ENCODE data around the gene FAH. TPM values are rescaled to one million over a fixed set of nuclear protein-coding genes. Genes with fewer than 3 reads are reported as not detected.

FAH gene
- total RNA-seq, 2 donors from 2014 or later: 11.9 to 14.2 TPM

DNA sequence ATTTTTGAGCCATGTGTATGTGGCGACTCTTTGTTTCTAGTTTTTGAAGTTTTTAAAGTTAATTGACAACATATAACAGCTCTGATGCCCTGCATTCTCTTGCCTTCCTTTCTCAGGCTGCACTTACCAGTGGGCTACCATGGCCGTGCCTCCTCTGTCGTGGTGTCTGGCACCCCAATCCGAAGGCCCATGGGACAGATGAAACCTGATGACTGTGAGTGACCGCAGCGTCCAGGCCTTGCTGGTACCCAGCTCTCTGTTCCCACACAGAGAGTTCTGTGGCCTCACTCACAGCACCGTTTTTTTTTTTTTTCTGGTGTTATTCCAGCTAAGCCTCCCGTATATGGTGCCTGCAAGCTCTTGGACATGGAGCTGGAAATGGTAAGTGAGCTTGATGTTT is 15.1 kb downstream of the FAH start:
- H3K9me3 Mint-ChIP-seq: peaks cover 2% of the 10 kb centered on the region
- H3K4me3 ChIP-seq (ENCODE audit: low read length): no peak overlapping the region
- no peaks in the 10 kb centered on the region for H3K9me3 ChIP-seq (ENCODE audit: control insufficient read depth, low read length)
- no peak overlapping the region for H3K27ac ChIP-seq (ENCODE audit: low read depth, low read length)
- peaks cover 24% of the 10 kb centered on the region for H3K36me3 Mint-ChIP-seq (ENCODE audit: low read depth)
- TF ChIP-seq CTCF (conservative IDR thresholded peaks at IDR 0.05): no peak
- no peaks in the 10 kb centered on the region for H3K27me3 Mint-ChIP-seq (ENCODE audit: insufficient read depth)
- no peak for DNase-seq
- no peaks in the 10 kb centered on the region for H3K27me3 ChIP-seq (ENCODE audit: control insufficient read depth, insufficient read depth, low read length, poor library complexity, severe bottlenecking)
- no peaks in the 10 kb centered on the region for H3K4me1 ChIP-seq (ENCODE audit: control insufficient read depth, insufficient read depth, low read length)
- H3K4me3 Mint-ChIP-seq: no peak overlapping the region
- WGBS, 2 experiments (ENCODE audit: insufficient coverage in 1 of 2, insufficient read length in 1 of 2): 95 to 97% methylated on average over 6 to 7 of the region's 8 CpGs
- H3K36me3 ChIP-seq (ENCODE audit: control insufficient read depth, insufficient read depth, low read length): no peaks in the 10 kb centered on the region
- H3K27ac Mint-ChIP-seq: no peak overlapping the region
- no peaks in the 10 kb centered on the region for H3K4me1 Mint-ChIP-seq
- H3K9ac ChIP-seq (ENCODE audit: extremely low read depth, low read length, poor library complexity, severe bottlenecking): no peak overlapping the region

DNA sequence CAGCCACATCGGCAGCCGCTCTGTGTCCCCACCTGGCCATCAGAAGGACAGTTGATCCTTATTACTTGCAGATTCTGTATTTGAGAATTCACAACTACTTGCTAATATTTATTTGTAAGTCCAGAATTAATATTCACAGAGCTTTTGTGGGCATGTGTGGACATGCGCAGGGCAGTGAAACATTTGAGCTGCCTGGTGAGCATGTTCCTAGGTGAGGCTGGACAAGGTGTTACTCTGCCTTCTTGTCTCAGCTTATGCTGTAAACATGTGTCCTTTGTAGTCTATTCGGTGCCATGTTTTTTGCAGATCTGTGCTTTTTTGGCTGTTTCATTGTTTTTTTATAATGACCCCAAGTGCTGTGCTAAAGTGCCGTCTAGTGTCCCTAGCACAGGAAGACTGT is 15.6 kb downstream of the FAH start:
- no peak overlapping the region for H3K9ac ChIP-seq (ENCODE audit: extremely low read depth, low read length, poor library complexity, severe bottlenecking)
- no peaks in the 10 kb centered on the region for H3K4me1 ChIP-seq (ENCODE audit: control insufficient read depth, insufficient read depth, low read length)
- Mint-ChIP-seq H3K27ac (no peak overlapping the region), H3K36me3 (ENCODE audit: low read depth) (peaks cover 24% of the 10 kb centered on the region), H3K9me3 (peaks cover 2% of the 10 kb centered on the region), H3K27me3 (ENCODE audit: insufficient read depth) (no peaks in the 10 kb centered on the region), H3K4me1 (no peaks in the 10 kb centered on the region), H3K4me3 (no peak overlapping the region)
- no peak for DNase-seq
- no peaks in the 10 kb centered on the region for H3K9me3 ChIP-seq (ENCODE audit: control insufficient read depth, low read length)
- H3K27me3 ChIP-seq (ENCODE audit: control insufficient read depth, insufficient read depth, low read length, poor library complexity, severe bottlenecking): no peaks in the 10 kb centered on the region
- TF ChIP-seq CTCF (conservative IDR thresholded peaks at IDR 0.05): no peak
- H3K36me3 ChIP-seq (ENCODE audit: control insufficient read depth, insufficient read depth, low read length): no peaks in the 10 kb centered on the region
- H3K4me3 ChIP-seq (ENCODE audit: low read length): no peak overlapping the region
- H3K27ac ChIP-seq (ENCODE audit: low read depth, low read length): no peak overlapping the region
- 83% methylated on average over 3 to 5 of the region's 5 CpGs for WGBS, 2 experiments (ENCODE audit: insufficient coverage in 1 of 2, insufficient read length in 1 of 2)

- Mint-ChIP-seq H3K27ac (no peak overlapping the region), H3K36me3 (ENCODE audit: low read depth) (peaks cover 13% of the 10 kb centered on the region), H3K9me3 (peaks cover 2% of the 10 kb centered on the region), H3K27me3 (ENCODE audit: insufficient read depth) (no peaks in the 10 kb centered on the region), H3K4me3 (no peak overlapping the region), H3K4me1 (no peaks in the 10 kb centered on the region)
- TF ChIP-seq CTCF (conservative IDR thresholded peaks at IDR 0.05): no peak
- Histone ChIP-seq H3K27me3 (ENCODE audit: control insufficient read depth, insufficient read depth, low read length, poor library complexity, severe bottlenecking) (no peaks in the 10 kb centered on the region), H3K36me3 (ENCODE audit: control insufficient read depth, insufficient read depth, low read length) (no peaks in the 10 kb centered on the region), H3K4me3 (ENCODE audit: low read length) (no peak overlapping the region), H3K9me3 (ENCODE audit: control insufficient read depth, low read length) (no peaks in the 10 kb centered on the region), H3K4me1 (ENCODE audit: control insufficient read depth, insufficient read depth, low read length) (no peaks in the 10 kb centered on the region), H3K27ac (ENCODE audit: low read depth, low read length) (no peak overlapping the region), H3K9ac (ENCODE audit: extremely low read depth, low read length, poor library complexity, severe bottlenecking) (no peak overlapping the region)
- no peak for DNase-seq
- 95% methylated on average over 10 to 12 of the region's 12 CpGs for WGBS, 2 experiments (ENCODE audit: insufficient coverage in 1 of 2, insufficient read length in 1 of 2)
Observed at GRCh38 chr15:80169768-80170357, 17.1 kb downstream of the FAH start.

Data from endodermal cell (in vitro differentiated cells).